ENCODE results near the gene SLC38A10.

Gene SLC38A10

GRCh38 chr17:81340607-81341515 lies 45.8 kb upstream of the SLC38A10 start:
- Histone ChIP-seq H3K9ac (ENCODE audit: low read length) (no peak overlapping the region), H3K9me3 (ENCODE audit: low read length) (no peaks in the 10 kb centered on the region), H3K9me2 (ENCODE audit: low read depth, low read length) (no peaks in the 10 kb centered on the region), H3K4me1 (ENCODE audit: insufficient read depth, low read length, severe bottlenecking) (no peaks in the 10 kb centered on the region), H3K4me3 (ENCODE audit: low read depth, low read length, poor library complexity, severe bottlenecking) (no peak overlapping the region), H3K79me2 (ENCODE audit: insufficient read depth, low read length) (no peaks in the 10 kb centered on the region), H3K4me2 (ENCODE audit: low read length) (no peak overlapping the region), H2AFZ (ENCODE audit: low read length) (no peak overlapping the region), H3K27me3 (ENCODE audit: insufficient read depth, low read length) (no peaks in the 10 kb centered on the region; the same call in 1 of the 2 replicates), H3K27ac (ENCODE audit: low read depth, low read length, poor library complexity, severe bottlenecking) (no peak overlapping the region), H3K36me3 (ENCODE audit: insufficient read depth, low read length) (no peaks in the 10 kb centered on the region), H4K20me1 (ENCODE audit: insufficient read depth, low read length) (no peaks in the 10 kb centered on the region), H3F3A (ENCODE audit: insufficient read depth, low read length) (no peaks in the 10 kb centered on the region)
- no peak for TF ChIP-seq EZH2 (IDR thresholded peaks at IDR 0.05; ENCODE audit: borderline replicate concordance, low read length)
- no peak for TF ChIP-seq CTCF (IDR thresholded peaks at IDR 0.05; ENCODE audit: low read length)

DNA sequence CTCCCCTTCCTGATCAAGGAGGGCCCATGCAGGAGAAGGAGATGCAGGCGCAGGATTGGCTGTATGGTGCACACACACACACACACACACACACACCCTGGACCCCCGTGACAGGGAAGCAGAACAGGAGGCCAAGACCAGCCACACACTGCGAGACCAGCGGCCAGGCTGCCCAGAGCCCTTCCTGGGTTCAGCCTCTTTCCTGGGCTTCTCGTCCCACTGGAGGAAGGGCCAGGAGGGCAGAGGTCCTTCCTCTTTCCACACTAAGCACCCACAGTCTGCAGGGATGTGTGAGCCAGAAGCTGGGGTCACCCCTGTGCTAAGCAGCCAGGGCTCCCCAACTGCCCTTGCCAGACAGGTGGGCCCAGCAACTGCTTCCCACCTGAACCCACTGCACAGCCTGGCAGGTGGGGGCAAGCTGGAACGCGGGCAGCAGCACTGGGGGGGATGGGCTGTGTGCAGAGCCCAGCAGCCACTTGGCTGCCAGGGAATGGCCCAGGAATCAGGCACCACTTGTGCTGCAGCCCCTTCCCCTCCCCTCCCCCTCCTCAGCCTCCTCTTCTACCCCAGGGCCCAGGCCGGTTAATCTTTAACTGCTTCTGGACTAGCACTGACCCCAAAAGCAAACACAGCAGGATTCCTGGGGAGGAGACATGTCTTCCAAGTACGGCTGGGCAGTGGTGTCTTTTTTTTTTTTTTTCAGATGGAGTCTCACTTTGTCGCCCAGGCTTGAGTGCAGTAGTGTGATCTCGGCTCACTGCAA lies 44.6 kb upstream of the SLC38A10 start:
- H3K4me3 ChIP-seq (ENCODE audit: low read depth, low read length, poor library complexity, severe bottlenecking), result no peak overlapping the region
- H3K9me2 ChIP-seq (ENCODE audit: low read depth, low read length), result no peaks in the 10 kb centered on the region
- H3K79me2 ChIP-seq (ENCODE audit: insufficient read depth, low read length), result no peaks in the 10 kb centered on the region
- H3K27ac ChIP-seq (ENCODE audit: low read depth, low read length, poor library complexity, severe bottlenecking), result no peak overlapping the region
- no peaks in the 10 kb centered on the region for H3K36me3 ChIP-seq (ENCODE audit: insufficient read depth, low read length)
- no peak overlapping the region for H2AFZ ChIP-seq (ENCODE audit: low read length)
- H3F3A ChIP-seq (ENCODE audit: insufficient read depth, low read length), result no peaks in the 10 kb centered on the region
- no peaks in the 10 kb centered on the region for H4K20me1 ChIP-seq (ENCODE audit: insufficient read depth, low read length)
- no peaks in the 10 kb centered on the region; the same call in 1 of the 2 replicates for H3K27me3 ChIP-seq (ENCODE audit: insufficient read depth, low read length)
- TF ChIP-seq EZH2 (IDR thresholded peaks at IDR 0.05; ENCODE audit: borderline replicate concordance, low read length) (no peak), CTCF (IDR thresholded peaks at IDR 0.05; ENCODE audit: low read length) (no peak)
- no peak overlapping the region for H3K4me2 ChIP-seq (ENCODE audit: low read length)
- H3K9me3 ChIP-seq (ENCODE audit: low read length), result no peaks in the 10 kb centered on the region
- no peak overlapping the region for H3K9ac ChIP-seq (ENCODE audit: low read length)
- no peaks in the 10 kb centered on the region for H3K4me1 ChIP-seq (ENCODE audit: insufficient read depth, low read length, severe bottlenecking)

- Histone ChIP-seq H2AFZ (ENCODE audit: low read length) (no peak overlapping the region), H3K36me3 (ENCODE audit: insufficient read depth, low read length) (no peaks in the 10 kb centered on the region), H3K9me2 (ENCODE audit: low read depth, low read length) (no peaks in the 10 kb centered on the region), H3K27me3 (ENCODE audit: insufficient read depth, low read length) (no peaks in the 10 kb centered on the region), H3K9ac (ENCODE audit: low read length) (no peak overlapping the region), H3K4me3 (ENCODE audit: low read depth, low read length, poor library complexity, severe bottlenecking) (no peak overlapping the region), H3K27ac (ENCODE audit: low read depth, low read length, poor library complexity, severe bottlenecking) (no peak overlapping the region), H3K4me2 (ENCODE audit: low read length) (no peak overlapping the region), H3K9me3 (ENCODE audit: low read length) (no peaks in the 10 kb centered on the region), H3K79me2 (ENCODE audit: insufficient read depth, low read length) (no peaks in the 10 kb centered on the region), H3F3A (ENCODE audit: insufficient read depth, low read length) (no peaks in the 10 kb centered on the region), H4K20me1 (ENCODE audit: insufficient read depth, low read length) (no peaks in the 10 kb centered on the region), H3K4me1 (ENCODE audit: insufficient read depth, low read length, severe bottlenecking) (no peaks in the 10 kb centered on the region)
- TF ChIP-seq EZH2 (IDR thresholded peaks at IDR 0.05; ENCODE audit: borderline replicate concordance, low read length), result no peak
- TF ChIP-seq CTCF (IDR thresholded peaks at IDR 0.05; ENCODE audit: low read length), result no peak
Measured at GRCh38 chr17:81339191-81339533, 44.1 kb upstream of the SLC38A10 start.

Measured in OCI-LY1 (cell line).